Stimulated activated CD4-positive, alpha-beta T cell treated with anti-CD3 and anti-CD28 coated beads, Interleukin-4, amount 100 ng/mL, for 4 hours (primary cell): ENCODE data around the gene GNAS-AS1.

Experiments used
- DNase-seq, 2 experiments: peaks; one replicate each; pipeline ENCODE4 v3.0.0-alpha.2; 2020

GNAS-AS1 gene

GRCh38 chr20:58776109-58776508 is 74.6 kb downstream of the GNAS-AS1 start:
- no peak for DNase-seq

- DNase-seq, result no peak
Observed at GRCh38 chr20:58775371-58775770, 75.3 kb downstream of the GNAS-AS1 start.

- no peak for DNase-seq
Observed at GRCh38 chr20:58774667-58775263, 75.9 kb downstream of the GNAS-AS1 start.

GRCh38 chr20:58774214-58774613 is 76.5 kb downstream of the GNAS-AS1 start:
- no peak for DNase-seq

- no peak for DNase-seq
Observed at GRCh38 chr20:58772786-58773185, 77.9 kb downstream of the GNAS-AS1 start.
